Testis (tissue), 2 donors: ENCODE results near the gene CHN2.

Experiments
- CTCF ChIP-seq, 3 experiments: fragments of 450-650 bp in 2 of 3; fragments of 200-600 bp in 1 of 3; sonication (generic) in 1 of 3; IDR thresholded peaks; one replicate each; pipeline ENCODE4 v1.5.1; 2016 to 2019; ENCODE audit warnings: antibody characterized with exemption in 3 of 3, mild to moderate bottlenecking in 2 of 3, moderate library complexity in 1 of 3
- POLR2A ChIP-seq: fragments of 450-650 bp; IDR thresholded peaks from one replicate; pipeline ENCODE4 v1.6.1; 2017; ENCODE audit warnings: antibody characterized with exemption, mild to moderate bottlenecking, moderate library complexity

GRCh38 chr7:29352041-29352440 is 157.5 kb downstream of the CHN2 start:
- no peak for TF ChIP-seq POLR2A
- no peak for TF ChIP-seq CTCF (IDR thresholded peaks at IDR 0.05)
